CD4-positive, alpha-beta T cell treated with Interleukin-15 for 4 hours (primary cell): Measurements from ENCODE around the gene STARD13.
"Not testable (repeated sequence)": the region's sequence is repeated elsewhere in the genome, so short reads cannot be mapped to it uniquely, and the experiment has no call there.

Experiments
- DNase-seq: peaks from one replicate; pipeline ENCODE4 v3.0.0-alpha.2; 2020; ENCODE audit warnings: low spot score

The STARD13 gene

DNA sequence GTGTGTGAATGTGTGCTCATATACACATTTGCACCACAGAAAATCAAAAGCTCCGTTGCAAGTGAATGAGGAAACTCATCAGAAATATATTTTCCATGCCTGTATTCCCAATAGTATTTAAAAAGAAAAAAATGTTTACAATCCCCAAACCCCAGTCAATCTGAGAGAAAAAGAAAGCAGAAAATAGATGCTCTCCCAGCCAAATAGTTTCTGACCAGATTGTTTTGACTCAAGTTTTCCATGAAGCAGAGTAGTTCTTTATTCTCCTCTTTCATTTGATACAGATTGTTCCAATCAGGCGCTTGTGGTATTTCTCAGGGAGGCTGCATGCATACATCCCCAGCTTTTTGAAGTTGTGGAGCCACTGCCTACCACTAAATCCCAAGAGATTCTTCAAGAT lies 110.6 kb downstream of the STARD13 start:
- DNase-seq: no peak

DNA sequence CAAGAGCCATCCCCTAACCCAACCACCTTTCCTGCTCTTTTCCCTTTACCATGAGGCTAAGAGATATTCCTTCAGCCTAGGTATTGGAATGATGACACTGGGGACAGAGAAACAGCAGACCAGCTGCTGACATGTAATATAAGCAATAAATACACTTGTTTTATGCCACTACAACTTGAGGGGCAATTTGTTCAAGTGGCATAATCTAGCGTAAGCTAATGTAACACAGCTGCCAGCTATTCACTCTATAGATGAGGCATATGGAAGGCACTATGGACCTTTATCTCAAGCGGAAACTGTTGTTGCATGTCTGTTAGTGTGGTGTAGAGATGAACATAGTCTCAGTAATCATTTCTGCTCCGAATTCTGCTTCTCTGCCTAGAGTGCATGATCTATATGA lies 111.1 kb downstream of the STARD13 start:
- DNase-seq: no peak

DNA sequence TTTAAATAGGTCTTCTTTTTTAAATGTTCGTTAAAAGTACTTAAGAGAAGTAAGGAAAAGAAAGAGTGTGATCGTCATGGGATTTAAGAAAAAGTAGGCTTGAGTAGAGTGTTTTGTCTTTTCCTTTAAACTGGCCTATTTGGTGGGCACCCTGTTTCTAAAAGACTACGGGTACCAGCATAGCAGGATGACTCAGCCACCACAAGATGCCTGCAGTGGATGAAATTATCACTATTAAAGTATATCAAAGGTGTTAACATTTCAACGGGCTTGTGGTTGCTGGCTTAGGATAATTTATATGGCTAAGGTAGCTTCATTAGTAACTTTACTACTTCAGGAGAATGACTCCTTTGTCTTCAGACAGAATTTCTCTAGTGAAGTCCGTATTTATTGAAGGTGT lies 112.6 kb downstream of the STARD13 start:
- DNase-seq: no peak

DNA sequence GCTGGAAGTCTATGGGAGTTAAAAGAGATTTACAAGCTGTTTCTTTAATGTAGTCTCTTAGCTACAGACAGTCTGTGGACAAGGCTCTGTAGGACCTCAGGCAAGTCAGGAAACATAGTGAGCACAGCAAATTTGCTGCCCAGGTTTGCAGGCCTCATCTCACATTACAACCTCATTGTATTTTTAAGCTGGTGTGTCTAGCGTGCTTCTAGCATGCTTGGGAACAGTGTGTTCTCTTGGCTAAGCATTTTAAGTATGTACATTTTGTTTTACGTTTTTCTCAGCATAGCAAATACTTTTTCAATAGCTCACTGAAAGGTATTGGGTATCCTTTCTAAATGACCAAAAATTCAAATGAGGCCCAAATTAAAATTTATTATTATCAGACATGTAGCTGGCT lies 113.2 kb downstream of the STARD13 start:
- DNase-seq: no peak

DNA sequence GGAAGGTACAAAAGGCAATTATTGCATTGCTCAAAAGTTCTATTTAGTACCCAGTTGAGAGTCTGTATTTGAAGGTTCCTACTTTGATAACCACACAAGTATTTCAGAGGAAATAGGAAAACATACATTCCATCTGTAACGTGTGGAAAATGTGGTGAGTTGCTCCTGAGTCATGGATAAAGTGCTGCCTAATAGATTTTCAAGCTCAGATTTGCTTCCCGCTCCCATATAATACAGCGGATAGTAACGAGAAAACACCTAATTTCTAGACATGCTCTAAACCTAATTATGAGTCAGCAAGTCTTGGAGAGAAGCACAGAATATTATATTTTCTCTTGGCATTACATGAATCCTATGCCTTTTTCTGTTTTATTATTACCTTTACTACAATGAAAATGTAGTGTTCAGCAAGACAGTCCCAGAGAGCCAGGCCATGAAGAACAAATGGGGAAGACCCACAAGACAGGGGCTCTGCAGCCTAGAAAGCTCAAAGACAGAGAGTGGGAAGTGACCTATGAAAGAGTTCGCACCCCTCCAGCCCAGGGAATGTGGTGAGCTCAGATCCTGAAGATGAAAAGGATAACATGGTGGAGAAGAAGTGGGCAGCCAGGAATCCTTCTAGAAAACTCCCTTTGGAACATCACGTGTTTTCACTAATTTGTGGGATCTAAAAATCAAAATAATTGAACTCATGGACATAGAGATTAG lies 116.1 kb downstream of the STARD13 start:
- no peak for DNase-seq

DNA sequence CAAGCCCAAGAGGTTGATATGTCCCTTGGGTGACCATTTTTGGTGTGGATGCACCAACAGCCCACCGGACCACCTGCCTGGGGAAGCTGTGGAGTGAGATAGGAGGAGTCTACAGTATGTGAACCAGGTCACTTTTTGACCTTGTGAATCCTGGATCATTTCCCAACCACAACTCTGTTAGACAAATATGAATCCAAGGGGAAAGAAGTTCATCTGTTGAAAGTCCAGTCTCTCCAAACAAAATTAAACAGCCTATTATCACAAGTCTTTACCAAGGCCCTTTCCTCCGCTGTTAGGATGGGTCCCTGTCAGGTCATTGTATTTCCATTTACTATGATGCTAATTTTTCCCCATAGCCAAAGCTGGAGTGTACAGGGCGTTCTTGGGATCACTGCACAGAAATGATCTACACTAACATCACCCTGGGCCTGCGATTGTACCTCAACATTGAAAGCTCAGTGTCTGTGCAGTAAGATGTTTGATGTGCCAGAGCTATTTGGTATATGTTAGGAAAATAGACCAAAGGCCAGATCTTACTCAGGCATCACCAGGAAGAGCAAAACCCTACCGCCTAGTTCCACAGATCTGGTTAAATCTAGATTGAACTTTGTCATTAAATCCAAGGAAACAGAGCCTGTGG lies 117.1 kb downstream of the STARD13 start:
- no peak for DNase-seq

DNA sequence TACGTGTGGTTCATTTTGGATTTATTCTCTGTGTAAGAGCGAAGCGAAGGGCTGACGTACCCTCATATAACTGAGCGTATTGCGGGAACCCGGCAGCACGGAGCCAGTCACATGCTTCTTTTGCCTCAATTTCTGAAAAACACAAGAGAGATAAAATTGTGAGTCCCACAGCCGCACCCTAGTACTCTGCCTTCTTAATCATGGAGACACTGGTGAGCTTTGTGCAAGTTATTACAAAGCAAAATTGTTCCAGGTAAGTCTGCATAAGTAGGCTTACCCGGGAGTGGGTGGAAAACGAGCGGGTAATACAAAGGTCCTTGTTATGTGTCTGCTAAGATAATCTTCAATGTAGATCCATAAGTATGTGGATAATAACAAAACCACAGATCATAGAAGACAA lies 118.1 kb downstream of the STARD13 start:
- no peak for DNase-seq

DNA sequence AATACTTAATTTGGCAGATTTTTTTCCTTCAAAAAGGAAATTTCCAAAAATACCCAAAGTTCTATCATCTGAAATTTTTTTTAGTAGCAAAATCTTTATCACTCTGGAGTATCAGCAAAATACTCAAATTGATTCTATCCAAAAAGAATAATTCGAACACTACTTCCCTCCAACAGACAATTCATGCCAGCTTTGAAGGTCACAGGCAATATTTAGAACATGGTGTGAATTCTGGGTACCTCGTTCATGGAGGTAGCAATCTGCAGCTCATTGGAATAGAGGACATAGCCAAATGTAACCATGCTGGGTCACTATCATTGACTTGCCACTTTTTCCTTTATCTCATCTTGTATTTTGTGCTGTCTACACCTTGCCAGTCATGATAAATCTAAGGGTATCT lies 119.8 kb downstream of the STARD13 start:
- no peak for DNase-seq

DNA sequence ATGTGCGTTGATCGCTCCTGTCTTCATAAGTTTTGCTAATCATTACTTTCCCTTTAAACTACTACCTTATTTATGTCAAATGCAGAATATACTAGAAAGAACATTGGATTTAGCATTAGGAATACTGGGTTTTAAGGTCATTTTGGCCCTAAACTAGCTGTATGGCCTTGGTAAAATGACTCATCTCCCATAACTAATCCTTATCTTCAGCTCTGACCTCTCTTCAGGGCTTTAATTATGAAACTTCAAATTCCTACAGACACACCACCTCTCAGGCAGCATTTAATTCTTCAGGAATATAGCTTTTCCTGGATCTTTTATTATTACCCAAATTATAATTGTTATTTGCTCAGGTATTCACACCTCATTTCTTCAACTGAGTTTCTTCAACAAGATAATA lies 121.2 kb downstream of the STARD13 start:
- DNase-seq: no peak

DNA sequence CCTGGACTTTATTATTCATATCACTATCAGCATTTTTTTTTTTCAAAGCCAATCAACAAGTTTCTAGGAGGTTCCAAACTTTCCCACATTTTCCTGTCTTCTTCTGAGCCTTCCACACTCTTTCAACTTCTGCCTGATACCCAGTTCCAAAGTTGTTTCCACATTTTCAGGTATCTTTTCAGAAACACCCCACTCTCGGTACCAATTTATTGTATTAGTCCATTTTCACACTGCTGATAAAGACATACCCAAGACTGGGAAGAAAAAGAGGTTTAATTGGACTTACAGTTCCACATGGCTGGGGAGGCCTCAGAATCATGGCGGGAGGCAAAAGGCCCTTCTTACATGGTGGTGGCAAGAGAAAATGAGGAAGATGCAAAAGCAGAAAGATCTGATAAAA lies 122.8 kb downstream of the STARD13 start:
- not testable (repeated sequence) for DNase-seq

DNA sequence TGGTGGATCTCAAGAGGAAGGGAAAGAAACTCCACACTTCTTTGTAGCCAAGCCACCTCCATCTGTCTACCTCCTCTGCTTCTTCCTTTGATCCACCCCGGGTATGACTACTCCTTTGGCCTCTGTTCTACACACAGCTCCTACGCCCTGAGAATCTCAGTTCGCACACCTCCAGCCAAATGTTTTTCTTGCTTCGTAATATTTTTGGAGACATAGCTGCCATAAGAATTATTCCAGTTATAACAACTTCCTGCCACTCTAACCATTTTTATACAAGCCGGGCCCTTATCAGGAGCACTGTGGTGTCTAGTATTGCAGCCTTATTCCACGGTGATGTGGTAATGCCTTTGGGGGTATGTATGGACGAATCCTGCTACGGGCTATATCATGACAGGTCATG lies 126.7 kb downstream of the STARD13 start:
- DNase-seq: no peak

DNA sequence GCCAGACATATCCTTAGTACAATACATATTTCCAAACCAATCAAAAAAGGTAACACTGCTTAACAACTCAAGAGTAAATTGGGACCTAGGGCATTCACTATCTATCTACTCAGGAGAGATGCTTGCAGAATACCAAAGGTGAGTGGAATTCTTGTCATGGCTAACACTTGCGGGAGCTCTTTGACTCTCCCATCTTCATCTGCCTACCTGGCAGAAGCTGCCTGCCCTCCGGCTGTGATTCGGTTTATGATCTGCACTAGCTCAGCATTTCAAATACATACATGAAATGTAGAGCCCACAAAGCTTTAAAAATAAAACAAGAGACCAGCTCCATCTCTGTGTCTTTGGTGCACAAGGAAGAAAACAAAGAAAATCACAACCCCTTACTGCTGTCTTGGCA lies 127.3 kb downstream of the STARD13 start:
- no peak for DNase-seq

DNA sequence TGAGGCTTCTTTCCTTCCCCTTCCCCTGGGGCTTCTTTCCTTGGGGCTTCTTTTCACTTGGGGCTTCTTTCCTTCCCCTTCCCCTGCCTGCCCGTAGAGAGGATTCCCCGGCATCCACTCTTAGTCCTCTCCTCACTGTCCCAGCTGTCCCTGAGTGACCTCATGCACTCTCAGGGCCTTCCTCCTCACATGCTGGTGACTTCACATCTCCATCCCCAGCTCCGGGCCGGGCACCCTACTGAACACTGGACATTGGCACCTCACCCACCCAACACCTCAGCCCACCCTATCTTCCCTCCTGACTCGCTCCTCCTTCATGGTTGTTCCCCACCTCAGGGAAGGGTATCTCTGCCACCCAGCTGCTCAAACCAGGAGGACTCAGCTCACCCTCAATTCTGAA lies 130.6 kb downstream of the STARD13 start:
- no peak for DNase-seq

DNA sequence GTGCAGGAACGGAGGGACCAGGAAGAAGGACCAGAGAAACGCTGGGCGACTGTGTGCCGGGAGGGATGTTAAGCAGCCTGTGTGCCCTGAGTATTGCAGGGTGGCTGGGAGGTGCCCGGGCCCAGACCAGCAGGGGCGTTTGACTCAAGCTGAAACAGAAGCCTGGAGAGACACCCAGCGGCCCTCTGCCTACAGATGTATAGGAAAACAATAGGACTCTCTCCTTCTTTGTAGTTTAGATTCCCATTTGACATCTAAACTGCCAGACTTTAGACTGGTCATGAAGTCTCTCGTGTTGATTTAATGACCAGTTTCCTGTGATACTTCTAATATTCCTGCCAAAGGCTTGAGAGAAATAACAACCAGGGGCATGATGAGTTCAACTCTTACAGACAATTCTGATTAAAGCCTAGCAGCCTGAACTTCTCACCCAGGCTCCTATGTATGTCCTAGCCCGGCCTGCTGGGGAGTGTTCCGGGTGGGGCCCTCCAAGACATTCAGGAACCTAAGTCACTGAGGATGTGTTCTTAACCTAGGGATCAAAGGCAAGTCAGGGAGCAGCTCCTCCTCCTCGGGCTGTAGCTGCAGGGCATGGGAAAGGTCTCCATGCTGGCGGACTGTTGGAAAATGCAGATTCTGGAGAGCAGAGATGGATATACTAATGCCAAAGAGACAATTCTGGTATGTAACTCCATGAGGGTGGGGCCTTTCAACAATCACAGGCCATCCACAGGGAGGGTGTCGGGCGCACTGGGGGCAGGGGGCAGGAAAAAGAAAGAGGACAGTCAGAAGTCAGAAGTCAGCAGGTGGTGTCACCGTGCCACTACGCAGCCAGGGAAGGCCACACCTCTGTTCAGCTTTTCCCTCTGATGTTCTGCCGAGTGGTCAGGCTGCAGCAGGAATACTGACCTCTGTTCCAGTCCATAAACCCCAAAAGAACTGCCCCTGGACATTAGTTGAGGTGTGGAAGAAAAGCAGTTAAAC lies 131.8 kb downstream of the STARD13 start:
- DNase-seq: no peak

DNA sequence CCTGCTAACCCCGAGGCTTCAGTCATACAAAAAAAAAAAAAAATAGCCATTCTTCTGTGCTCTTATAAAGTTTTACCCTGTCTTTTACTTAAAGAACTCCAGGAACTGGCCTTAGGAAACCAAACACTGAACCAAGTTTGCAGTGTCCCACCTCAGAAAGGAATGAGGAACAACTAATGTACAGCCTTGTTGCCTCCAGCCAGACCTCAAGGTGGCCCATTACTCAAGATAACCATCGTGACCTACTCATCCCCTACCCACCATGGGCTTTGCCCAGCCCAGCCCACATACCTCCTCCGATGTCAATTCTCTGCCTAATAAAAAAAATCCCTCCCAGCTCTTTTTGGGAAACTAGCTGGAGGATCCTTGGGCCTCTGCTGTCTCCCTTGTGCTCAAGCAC lies 133.2 kb downstream of the STARD13 start:
- DNase-seq: no peak

DNA sequence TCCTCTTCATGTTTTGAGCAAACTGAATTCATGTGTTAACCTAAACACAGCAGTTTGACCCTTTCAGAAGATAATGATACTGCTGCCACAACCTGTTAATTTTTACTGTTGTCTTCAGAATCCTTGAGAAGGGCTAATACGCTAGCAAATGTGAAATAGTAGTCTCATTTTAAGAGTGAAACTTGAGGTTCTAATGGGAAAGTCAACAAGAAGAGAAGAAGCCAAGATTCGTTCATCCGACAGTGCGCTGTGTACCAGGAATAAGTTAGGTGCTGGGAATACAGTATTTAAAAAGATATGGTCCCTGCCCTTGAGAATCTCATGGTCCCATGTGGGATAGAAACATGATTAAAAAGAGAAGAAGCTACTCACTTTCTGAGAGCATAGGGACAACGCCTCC lies 134.9 kb downstream of the STARD13 start:
- no peak for DNase-seq

DNA sequence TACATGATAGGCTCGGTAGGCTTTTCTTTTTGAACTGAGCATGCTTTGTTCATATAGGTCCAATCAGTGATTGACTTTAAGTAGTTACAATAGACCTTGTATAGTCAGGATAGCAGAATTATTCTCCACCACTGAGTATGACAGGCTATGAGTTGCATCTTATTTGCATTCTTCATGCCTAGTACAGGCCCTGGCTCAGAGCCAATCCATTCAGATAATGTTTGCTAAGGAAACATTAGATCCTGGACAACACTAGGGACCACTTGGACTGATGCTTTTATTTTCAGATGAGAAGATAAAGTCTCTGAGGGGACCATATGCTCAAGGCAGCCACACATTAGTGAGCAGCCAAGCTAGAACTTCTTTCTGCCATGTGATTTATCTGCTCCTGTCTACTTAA lies 135.4 kb downstream of the STARD13 start:
- no peak for DNase-seq

DNA sequence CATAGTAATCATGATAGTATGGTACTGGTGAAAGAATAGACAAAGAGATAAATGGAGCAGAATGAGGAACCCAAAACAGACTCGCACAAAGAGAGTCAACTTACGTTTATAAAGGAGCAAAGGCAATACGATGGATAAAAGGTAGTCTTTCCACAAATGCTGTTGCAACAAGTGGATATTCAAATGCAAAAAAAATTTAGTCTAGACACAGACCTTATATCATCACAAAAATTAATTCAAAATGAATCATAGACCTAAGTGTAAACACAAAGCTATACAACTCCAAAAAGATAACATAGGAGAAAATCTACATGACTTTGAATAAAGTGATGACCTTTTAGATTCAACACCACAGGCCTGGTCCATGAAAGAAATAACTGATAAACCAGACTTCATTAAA lies 137.7 kb downstream of the STARD13 start:
- DNase-seq: no peak

DNA sequence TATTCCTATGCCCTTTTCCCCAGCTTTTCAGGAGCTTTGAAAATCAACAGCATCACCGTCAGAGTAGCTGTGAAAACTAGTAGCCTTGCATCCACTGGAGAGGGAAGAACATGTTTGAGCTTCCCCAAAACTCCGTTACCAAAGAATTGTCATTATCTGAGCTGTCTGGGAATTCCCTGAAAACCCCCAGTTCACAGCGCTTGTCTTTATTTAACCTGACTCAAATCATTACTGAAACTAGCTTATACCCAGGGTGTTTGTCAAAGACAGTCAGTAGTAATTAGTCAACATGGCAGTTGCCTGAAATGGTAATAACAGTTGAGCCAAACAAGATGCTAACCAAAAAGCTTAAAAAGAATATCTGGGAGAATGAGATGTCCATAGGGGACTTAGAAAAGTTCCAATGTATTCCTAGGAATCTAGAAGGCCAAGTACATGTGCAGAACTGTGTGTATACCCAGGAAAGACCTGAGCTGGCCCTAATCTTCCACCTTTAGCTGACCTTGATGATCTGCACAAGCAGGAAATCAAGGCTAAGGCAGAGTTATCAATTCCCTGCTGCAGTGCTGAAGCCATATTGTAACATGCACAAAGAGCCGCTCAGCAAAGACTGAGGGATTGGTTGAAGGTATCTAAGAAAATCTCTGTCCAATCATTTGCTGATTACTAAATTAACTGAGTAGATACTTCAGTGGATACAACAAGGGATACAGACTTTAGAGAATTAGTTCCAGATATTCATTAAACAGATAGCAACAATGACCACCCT lies 138.5 kb downstream of the STARD13 start:
- no peak for DNase-seq

DNA sequence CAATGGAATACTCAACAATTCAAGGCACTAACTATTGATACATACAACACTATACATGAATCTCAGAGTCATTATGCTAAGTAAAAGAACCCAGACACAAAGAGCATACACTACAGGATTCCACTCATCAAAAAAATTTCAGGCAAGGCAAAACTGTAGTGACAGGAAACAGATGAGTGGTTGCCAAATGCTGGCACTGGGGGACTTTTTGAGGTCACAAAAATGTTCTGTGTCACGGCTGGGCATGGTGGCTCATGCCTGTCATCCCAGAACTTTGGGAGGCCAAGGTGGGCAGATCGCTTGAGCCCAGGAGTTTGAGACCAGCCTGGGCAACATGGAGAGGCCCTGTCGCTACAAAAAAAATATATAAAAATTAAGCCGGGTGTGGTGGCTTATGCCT lies 139.9 kb downstream of the STARD13 start:
- no peak for DNase-seq

DNA sequence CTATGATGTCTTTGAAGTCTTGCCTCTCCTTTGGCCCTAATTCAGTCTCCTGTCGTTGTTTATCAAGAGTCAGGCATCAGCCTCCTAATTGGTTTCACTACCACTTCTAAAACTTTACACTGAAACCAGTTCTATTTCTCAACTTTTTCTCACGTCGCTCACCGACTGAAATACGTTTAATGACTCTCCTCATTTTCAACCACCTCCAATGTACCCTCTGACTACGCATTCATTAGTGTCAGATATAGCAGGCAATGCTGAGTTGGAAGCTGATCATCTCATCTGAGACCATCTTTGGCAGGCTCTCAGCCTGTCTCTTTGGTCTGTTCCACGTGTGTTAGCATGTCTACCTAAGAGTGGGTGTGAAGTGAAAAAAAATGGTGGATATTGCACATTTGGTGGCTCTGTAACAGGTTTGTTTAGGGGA lies 141.2 kb downstream of the STARD13 start:
- no peak for DNase-seq
